NOMO-1 treated with DMSO at 0.1 percent for 48 hours (cell line): ENCODE measurements around the gene IQCE.
A peak's percentile ranks its signal among the peaks of the same experiment; 100 is the strongest.
"Not testable (repeated sequence)": the region's sequence is repeated elsewhere in the genome, so short reads cannot be mapped to it uniquely, and the experiment has no call there.

ENCODE experiments used
- DNase-seq: peaks from one replicate; lab custom pipeline; 2025; ENCODE audit not compliant: unreplicated experiment; lab: John Stamatoyannopoulos, UW

The IQCE gene

GRCh38 chr7:2598154-2598823, 39.5 kb downstream of the IQCE start:
- no peak for DNase-seq

DNA sequence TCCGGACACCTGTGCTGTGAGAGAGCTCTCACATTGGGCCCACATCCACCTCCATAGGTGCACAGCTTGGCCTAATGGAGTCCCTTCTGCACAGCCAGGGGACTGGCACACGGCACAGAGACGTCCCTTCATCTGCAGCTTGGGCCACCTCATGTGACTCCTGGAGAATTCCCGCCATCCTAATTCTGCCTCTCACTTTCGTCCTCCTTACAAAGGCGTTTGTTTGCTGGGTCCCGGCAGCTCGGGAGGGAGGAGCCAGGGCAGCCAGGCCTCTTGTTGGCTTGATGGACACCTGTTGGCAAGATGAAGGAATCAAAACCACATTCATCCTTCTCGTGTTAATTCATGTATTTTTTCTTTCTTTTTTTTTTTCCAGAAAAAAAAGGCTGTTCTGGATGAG, 42.3 kb downstream of the IQCE start:
- no peak for DNase-seq

- DNase-seq: no peak
Observed at GRCh38 chr7:2601907-2602306, 43.1 kb downstream of the IQCE start.

- no peak for DNase-seq
Observed at GRCh38 chr7:2602406-2603043, 43.7 kb downstream of the IQCE start.

DNA sequence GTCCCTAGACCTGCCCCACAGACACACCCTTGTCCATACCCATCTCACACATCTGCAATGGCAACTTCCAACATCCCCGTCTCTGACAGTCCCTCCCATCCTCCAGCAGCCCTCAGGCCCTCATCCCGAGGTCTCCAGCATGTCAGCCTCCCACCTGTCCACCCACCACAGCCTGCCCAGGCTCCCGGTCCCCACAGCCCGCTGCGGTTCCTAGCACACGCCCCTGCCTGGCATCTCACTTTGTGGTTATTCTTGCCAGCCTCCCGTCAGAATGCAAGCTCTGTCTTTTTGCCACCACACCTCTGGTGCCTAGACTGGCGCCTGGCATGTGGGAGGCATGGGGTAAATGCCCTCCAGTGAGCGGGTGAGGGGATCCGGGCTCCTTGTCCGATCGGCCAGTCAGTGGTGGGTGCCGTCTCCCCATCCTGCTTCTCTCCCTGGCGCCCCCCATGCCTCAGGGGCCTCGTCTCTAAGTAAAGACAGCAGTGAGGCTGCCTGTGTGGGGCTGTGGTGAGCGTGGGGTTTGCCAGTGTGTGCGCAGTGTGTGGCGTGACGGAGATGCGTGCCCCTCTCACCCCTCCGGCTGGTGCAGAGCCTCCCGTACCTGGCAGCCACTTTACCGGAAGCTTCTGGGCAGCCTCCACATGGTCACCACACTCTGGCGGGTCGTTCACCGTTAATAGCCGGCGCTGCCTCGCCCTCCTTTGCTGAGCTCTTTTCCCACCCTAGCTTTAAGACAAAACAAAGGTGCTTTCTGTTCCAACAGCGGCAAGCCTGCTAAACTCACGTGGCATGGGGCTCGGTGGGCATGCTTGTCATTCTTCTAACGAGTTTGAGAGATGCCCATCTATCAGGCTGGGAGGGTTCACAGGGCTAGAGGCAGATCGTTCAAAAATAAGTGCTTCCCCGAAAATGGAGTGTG, 44.5 kb downstream of the IQCE start:
- no peak for DNase-seq

DNA sequence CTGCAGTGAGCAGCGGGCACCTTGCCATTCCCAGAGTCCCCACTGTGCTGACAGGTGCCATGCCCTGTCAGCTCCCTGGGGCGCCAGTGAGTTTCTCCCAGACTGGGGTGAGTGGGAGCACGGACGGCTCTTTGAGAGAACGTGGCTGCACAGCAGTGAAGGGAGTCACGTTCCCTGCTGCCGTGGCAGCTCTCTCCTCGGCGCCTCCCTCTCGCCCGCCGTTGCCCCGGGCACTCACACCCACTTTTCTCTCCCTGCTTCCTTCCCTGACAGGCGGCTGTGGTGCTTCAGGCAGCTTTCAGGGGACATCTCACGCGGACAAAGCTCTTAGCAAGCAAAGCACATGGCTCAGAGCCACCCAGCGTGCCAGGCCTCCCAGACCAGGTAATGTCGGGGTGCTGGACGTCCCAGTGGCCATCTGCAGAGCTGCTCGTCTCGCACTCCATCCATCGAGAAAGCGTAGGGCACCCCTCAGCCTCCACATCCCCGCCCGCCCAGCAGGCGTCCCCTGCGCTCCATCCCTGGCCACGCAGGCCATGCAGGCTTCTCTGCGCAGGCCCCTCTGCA, 45.9 kb downstream of the IQCE start:
- DNase-seq: no peak

- DNase-seq: no peak
Observed at GRCh38 chr7:2605608-2606538, 47.1 kb downstream of the IQCE start.

GRCh38 chr7:2606539-2606936, 47.8 kb downstream of the IQCE start:
- no peak for DNase-seq

- DNase-seq: no peak
Observed at GRCh38 chr7:2607122-2607922, 48.5 kb downstream of the IQCE start.

DNA sequence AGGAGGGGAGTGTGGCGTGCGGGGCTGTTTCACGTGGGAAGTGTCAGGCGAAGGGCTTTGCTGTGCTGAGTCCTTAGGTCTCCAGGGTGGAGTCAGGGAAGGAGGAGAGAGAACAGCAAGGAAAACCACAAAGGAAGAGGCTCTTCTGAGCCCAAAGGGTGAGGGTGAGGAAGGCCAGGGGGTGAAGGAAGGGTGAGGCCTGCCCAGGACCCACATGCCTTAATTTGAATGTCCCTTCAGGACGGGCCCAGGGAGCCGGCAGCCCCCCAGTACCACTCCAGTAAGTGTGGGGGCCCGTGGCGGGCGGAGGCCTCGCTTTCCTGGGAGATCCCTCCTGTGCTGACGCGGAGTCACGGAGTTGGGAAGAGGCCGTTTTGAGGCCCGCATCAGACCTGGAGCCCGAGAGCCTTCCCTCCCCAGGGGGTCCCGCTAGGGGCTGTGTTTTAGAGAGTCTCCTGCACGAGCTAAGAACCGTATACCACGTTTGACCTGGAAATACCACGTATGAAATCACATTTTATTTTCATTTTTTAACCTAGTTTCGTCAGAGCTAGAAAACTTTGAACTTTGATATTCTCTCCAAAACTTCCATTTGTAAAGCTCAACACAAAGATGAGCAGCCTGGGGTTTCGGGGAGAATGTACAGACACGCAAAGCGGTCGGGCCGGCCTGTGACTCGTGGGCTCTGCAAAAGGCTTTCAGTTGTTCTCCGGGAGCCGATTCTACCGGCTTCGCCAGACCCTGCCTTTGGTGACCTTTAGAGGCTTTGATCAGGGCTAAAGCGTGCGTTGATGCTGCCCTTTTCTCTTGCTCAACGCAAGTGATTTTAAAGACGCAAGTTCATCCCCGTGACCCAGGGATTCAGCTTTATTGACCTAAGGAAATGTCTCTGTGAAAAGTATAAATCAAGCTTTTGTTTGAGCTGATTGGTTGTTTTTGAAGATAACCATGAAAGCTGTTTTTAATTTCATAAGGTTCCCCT, 49.4 kb downstream of the IQCE start:
- no peak for DNase-seq

GRCh38 chr7:2608921-2609411, 50.2 kb downstream of the IQCE start:
- DNase-seq: peak; percentile 88

DNA sequence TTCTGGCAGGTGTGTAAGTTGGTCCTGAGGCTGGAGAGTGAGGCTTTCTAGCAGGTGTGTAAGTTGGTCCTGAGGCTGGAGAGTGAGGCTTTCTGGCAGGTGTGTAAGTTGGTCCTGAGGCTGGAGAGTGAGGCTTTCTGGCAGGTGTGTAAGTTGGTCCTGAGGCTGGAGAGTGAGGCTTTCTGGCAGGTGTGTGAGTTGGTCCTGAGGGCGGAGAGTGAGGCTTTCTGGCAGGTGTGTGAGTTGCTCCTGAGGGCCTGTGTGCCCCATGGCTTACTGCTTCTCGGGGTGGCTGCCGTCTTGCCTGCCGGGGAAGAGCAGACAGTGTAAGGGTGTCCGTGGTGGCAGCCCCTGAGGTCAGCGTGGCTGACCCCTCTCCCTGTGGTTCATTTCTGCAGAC, 50.9 kb downstream of the IQCE start:
- not testable (repeated sequence) for DNase-seq

- DNase-seq: no peak
Observed at GRCh38 chr7:2610466-2610865, 51.7 kb downstream of the IQCE start.

- DNase-seq: no peak
Observed at GRCh38 chr7:2610898-2611297, 52.1 kb downstream of the IQCE start.

GRCh38 chr7:2611401-2611800, 52.6 kb downstream of the IQCE start:
- no peak for DNase-seq

GRCh38 chr7:2611922-2612321, 53.1 kb downstream of the IQCE start:
- DNase-seq: no peak

GRCh38 chr7:2612445-2613097, 53.8 kb downstream of the IQCE start:
- DNase-seq: no peak
